Caco-2 (cell line): ENCODE data around the gene TBC1D9B. TPM values are rescaled to one million over a fixed set of nuclear protein-coding genes. Genes with fewer than 3 reads are reported as not detected.

Experiments
- BruUV-seq: library from RNA; stranded (reverse); fragments of 400-500 nt; replicated peaks from 2 replicates; lab custom pipeline; 2021; lab: Mats Ljungman, UMichigan
- CTCF ChIA-PET: fragments of 300-600 bp; sonication (Branson Sonifier 250); formaldehyde crosslinking; loops from one replicate; lab custom pipeline; 2022; ENCODE audit warnings: antibody characterized with exemption; lab: Charles Lee
- POLR2A ChIA-PET: fragments of 300-600 bp; sonication (Branson Sonifier 250); formaldehyde crosslinking; loops from one replicate; lab custom pipeline; 2022; ENCODE audit warnings: antibody characterized with exemption; lab: Charles Lee
- DNase-seq, 2 experiments: peaks; one replicate each; pipeline versions ENCODE4 v3.0.0 to v3.0.0-alpha.2; 2020 to 2022
- H3K27me3 ChIP-seq: replicated peaks from 2 replicates; pipeline ENCODE4 v1.6.0; 2011; ENCODE audit warnings: low read length; ENCODE audit not compliant: control insufficient read depth, insufficient read depth
- H3K36me3 ChIP-seq: 2 replicates; pipeline ENCODE4 v1.5.1; 2011; ENCODE audit warnings: low read length; ENCODE audit not compliant: control insufficient read depth, insufficient read depth
- H3K4me1 ChIP-seq: fragments of 250-450 bp; sonication (Bioruptor Pico); 2 replicates; pipeline ENCODE4 v1.5.1; 2020; ENCODE audit warnings: mild to moderate bottlenecking
- H3K4me3 ChIP-seq: 2 replicates; pipeline ENCODE4 v1.5.1; 2011; ENCODE audit warnings: low read depth, mild to moderate bottlenecking, control low read depth, low read length
- H3K9me3 ChIP-seq: fragments of 250-450 bp; sonication (Bioruptor Pico); 2 replicates; pipeline ENCODE4 v1.5.1; 2020; ENCODE audit warnings: mild to moderate bottlenecking, moderate library complexity
- H3K27ac Mint-ChIP-seq: one replicate; pipeline ENCODE4 v1.8.0; 2022; ENCODE audit warnings: mixed read lengths; ENCODE audit not compliant: unreplicated experiment
- H3K27me3 Mint-ChIP-seq: one replicate; pipeline ENCODE4 v1.8.0; 2022; ENCODE audit warnings: mixed read lengths; ENCODE audit not compliant: insufficient read depth, unreplicated experiment
- H3K36me3 Mint-ChIP-seq: one replicate; pipeline ENCODE4 v1.8.0; 2022; ENCODE audit warnings: mild to moderate bottlenecking, mixed read lengths; ENCODE audit not compliant: insufficient read depth, unreplicated experiment
- H3K4me1 Mint-ChIP-seq: one replicate; pipeline ENCODE4 v1.8.0; 2022; ENCODE audit warnings: low read depth, mixed read lengths; ENCODE audit not compliant: unreplicated experiment
- H3K4me3 Mint-ChIP-seq: one replicate; pipeline ENCODE4 v1.8.0; 2022; ENCODE audit warnings: mild to moderate bottlenecking, moderate library complexity, mixed read lengths; ENCODE audit not compliant: unreplicated experiment
- H3K9me3 Mint-ChIP-seq: one replicate; pipeline ENCODE4 v1.8.0; 2022; ENCODE audit warnings: mixed read lengths; ENCODE audit not compliant: unreplicated experiment
- CTCF ChIP-seq, 2 experiments: fragments of 200-600 bp in 1 of 2; IDR thresholded peaks; 1 replicate in 1 of 2; 2 replicates in 1 of 2; pipeline versions ENCODE4 v1.5.1 to v1.8.0; 2011 to 2022; ENCODE audit warnings: antibody characterized with exemption in 1 of 2, control low read depth in 1 of 2, inconsistent platforms in 1 of 2, low read depth in 1 of 2, low read length in 1 of 2, mild to moderate bottlenecking in 1 of 2, moderate library complexity in 1 of 2; ENCODE audit not compliant: insufficient read depth in 1 of 2, severe bottlenecking in 1 of 2, unreplicated experiment in 1 of 2
- intact Hi-C: fragments of 100-400 bp; cut with micrococcal nuclease; formaldehyde crosslinking; loops from one replicate; pipeline ENCODE4 v1.10.0; 2022; ENCODE audit not compliant: unreplicated experiment
- total RNA-seq: library from RNA; stranded (reverse); gene quantifications from 2 replicates; pipeline ENCODE4 v1.2.3, GENCODE V29; 2022

Gene TBC1D9B
- total RNA-seq, 1 experiment from 2014 or later, result 107 TPM

DNA sequence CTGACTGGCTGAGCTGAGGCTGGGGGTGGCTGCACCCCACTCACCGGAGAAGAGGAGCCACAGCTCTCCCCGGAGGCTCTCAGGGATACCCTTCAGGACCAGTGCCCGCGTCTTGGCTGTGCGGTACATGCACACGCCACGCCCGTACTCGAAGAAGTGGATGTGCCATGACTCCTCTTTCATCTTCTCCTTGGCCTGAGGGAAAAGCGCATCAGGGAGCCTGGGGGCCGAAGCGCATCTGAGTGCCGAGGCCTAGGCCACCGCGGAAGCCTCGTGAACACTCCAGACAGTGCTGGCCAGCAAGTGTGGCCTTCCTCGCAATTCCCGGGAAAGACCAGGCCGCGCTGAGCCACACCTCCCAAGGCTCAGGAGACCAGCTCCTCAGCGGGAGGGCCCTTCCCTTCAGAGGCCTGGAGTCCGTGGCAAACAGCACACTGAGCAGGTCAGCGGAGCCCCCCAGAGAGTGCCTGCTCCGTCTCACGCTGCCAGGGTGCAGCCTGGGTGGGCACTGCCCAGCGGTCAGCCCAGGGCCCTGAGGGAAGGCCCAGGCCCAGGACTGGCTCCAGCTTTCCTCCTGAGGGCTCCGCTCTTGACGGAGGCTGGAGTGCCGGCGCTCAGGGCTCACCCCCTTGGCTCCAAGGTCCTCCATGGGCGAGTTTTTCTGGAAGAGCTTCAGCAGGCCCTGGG lies 28.6 kb downstream of the TBC1D9B start:
- TF ChIP-seq CTCF (IDR thresholded peaks at IDR 0.05; ENCODE audit: insufficient read depth in 1 of 2, low read depth in 1 of 2, low read length in 1 of 2, severe bottlenecking in 1 of 2, unreplicated experiment in 1 of 2), result no peak
- no peaks in the 10 kb centered on the region for H3K4me1 Mint-ChIP-seq
- Histone ChIP-seq H3K9me3 (peaks cover 22% of the 10 kb centered on the region; the same call in 1 of the 2 replicates), H3K4me3 (no peak overlapping the region), H3K27me3 (no peaks in the 10 kb centered on the region), H3K4me1 (no peaks in the 10 kb centered on the region), H3K36me3 (peaks cover 4% of the 10 kb centered on the region)
- DNase-seq, result no peak
- peaks cover 14% of the 10 kb centered on the region for H3K9me3 Mint-ChIP-seq
- H3K36me3 Mint-ChIP-seq, result peaks cover 51% of the 10 kb centered on the region
- no TSS peak for BruUV-seq
- intact Hi-C loops, result no loop called here
- H3K27me3 Mint-ChIP-seq, result no peaks in the 10 kb centered on the region
- H3K27ac Mint-ChIP-seq, result no peak overlapping the region
- no peak overlapping the region for H3K4me3 Mint-ChIP-seq
- CTCF ChIA-PET, result interaction anchor here (1.6 kb wide), 1 partner anchor 10 kb away, joined by 4 read pairs; no protein-coding TSS in a partner anchor
- POLR2A ChIA-PET, result no interaction called here

GRCh38 chr5:179878222-179879002 lies 29.3 kb downstream of the TBC1D9B start:
- no TSS peak for BruUV-seq
- TF ChIP-seq CTCF (IDR thresholded peaks at IDR 0.05; ENCODE audit: insufficient read depth in 1 of 2, low read depth in 1 of 2, low read length in 1 of 2, severe bottlenecking in 1 of 2, unreplicated experiment in 1 of 2), result no peak
- H3K4me1 ChIP-seq, result no peaks in the 10 kb centered on the region
- Mint-ChIP-seq H3K27me3 (no peaks in the 10 kb centered on the region), H3K9me3 (peaks cover 7% of the 10 kb centered on the region), H3K27ac (no peak overlapping the region), H3K36me3 (peaks cover 51% of the 10 kb centered on the region), H3K4me3 (no peak overlapping the region), H3K4me1 (no peaks in the 10 kb centered on the region)
- peaks cover 15% of the 10 kb centered on the region; the same call in 1 of the 2 replicates for H3K9me3 ChIP-seq
- H3K4me3 ChIP-seq, result no peak overlapping the region
- intact Hi-C loops, result no loop called here
- no peaks in the 10 kb centered on the region for H3K27me3 ChIP-seq
- H3K36me3 ChIP-seq, result peaks cover 2% of the 10 kb centered on the region
- CTCF ChIA-PET, result interaction anchor here (1.6 kb wide), 1 partner anchor 9 kb away, joined by 4 read pairs; no protein-coding TSS in a partner anchor
- POLR2A ChIA-PET, result no interaction called here
- DNase-seq, result no peak

DNA sequence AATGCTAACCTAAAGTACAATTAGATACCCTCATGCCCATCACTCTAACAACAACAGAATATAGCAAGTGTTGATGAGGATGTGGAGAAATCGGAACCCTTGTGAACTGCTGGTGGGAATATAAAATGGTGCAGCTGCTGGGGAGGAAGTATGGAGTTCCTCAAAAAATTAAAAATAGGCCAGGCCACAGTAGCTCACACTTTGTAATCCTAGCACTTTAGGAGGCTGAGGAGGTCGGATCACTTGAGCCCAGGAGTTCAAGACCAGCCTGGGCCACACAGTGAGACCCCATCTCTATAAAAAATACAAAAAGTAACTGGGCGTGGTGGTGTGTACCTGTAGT lies 31.1 kb downstream of the TBC1D9B start:
- H3K27me3 Mint-ChIP-seq, result no peaks in the 10 kb centered on the region
- no peak overlapping the region for H3K4me3 Mint-ChIP-seq
- H3K4me1 Mint-ChIP-seq, result no peaks in the 10 kb centered on the region
- H3K27ac Mint-ChIP-seq, result no peak overlapping the region
- Histone ChIP-seq H3K36me3 (peaks cover 2% of the 10 kb centered on the region), H3K27me3 (no peaks in the 10 kb centered on the region), H3K9me3 (no peaks in the 10 kb centered on the region), H3K4me1 (no peaks in the 10 kb centered on the region), H3K4me3 (no peak overlapping the region)
- TF ChIP-seq CTCF (IDR thresholded peaks at IDR 0.05; ENCODE audit: insufficient read depth in 1 of 2, low read depth in 1 of 2, low read length in 1 of 2, severe bottlenecking in 1 of 2, unreplicated experiment in 1 of 2), result no peak
- no peak for DNase-seq
- intact Hi-C loops, result no loop called here
- CTCF ChIA-PET, result no interaction called here
- peaks cover 47% of the 10 kb centered on the region for H3K36me3 Mint-ChIP-seq
- BruUV-seq, result no TSS peak
- no peaks in the 10 kb centered on the region for H3K9me3 Mint-ChIP-seq
- POLR2A ChIA-PET, result no interaction called here
